Measurements from ENCODE around the gene ZNF335.

DNA sequence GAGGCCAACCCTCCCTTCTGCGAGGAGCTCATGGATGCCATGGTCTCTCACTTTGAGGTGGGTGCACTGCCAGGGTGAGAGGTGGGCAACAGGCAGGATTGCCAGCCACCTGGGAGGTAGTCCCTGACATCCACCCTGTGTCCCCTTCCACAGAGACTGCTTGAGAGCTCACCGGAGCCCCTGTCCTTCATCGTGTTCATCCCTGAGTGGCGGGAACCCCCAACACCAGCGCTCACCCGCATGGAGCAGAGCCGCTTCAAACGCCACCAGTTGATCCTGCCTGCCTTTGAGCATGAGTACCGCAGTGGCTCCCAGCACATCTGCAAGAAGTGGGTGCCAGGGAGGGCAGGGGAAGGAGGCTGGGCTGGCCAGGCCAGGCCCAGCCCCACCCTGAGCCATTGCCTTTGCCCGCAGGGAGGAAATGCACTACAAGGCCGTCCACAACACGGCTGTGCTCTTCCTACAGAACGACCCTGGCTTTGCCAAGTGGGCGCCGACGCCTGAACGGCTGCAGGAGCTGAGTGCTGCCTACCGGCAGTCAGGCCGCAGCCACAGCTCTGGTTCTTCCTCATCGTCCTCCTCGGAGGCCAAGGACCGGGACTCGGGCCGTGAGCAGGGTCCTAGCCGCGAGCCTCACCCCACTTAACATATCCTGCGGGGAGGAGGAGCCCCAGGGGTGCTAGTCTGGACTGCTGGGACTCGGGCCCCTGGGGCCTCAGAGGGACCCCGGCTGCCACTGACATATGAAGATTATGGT is 24.7 kb downstream of the ZNF335 start:
- TF ChIP-seq SP1 (IDR thresholded peaks at IDR 0.05; ENCODE audit: low read depth, low read length) (no peak), KDM1A (IDR thresholded peaks at IDR 0.05; ENCODE audit: borderline replicate concordance, low read length) (no peak), EP300 (IDR thresholded peaks at IDR 0.05; ENCODE audit: borderline replicate concordance in 1 of 2, low read depth in 2 of 2, low read length in 2 of 2) (no peak), EZH2 (IDR thresholded peaks at IDR 0.05; ENCODE audit: low read depth, low read length, severe bottlenecking) (no peak), YY1 (IDR thresholded peaks at IDR 0.05; ENCODE audit: low read depth, low read length) (no peak), CEBPB (IDR thresholded peaks at IDR 0.05; ENCODE audit: low read depth, low read length) (no peak), TAF1 (IDR thresholded peaks at IDR 0.05; ENCODE audit: low read depth, low read length) (no peak), TCF12 (IDR thresholded peaks at IDR 0.05; ENCODE audit: low read depth, low read length) (no peak), POLR2A (IDR thresholded peaks at IDR 0.05; ENCODE audit: control extremely low read depth in 1 of 2, low read depth in 2 of 2, low read length in 2 of 2) (no peak), SP2 (IDR thresholded peaks at IDR 0.05; ENCODE audit: low read length) (no peak), BCL11A (IDR thresholded peaks at IDR 0.05; ENCODE audit: low read depth in 2 of 2, low read length in 2 of 2) (no peak)
- TF ChIP-seq, protein P1, sequence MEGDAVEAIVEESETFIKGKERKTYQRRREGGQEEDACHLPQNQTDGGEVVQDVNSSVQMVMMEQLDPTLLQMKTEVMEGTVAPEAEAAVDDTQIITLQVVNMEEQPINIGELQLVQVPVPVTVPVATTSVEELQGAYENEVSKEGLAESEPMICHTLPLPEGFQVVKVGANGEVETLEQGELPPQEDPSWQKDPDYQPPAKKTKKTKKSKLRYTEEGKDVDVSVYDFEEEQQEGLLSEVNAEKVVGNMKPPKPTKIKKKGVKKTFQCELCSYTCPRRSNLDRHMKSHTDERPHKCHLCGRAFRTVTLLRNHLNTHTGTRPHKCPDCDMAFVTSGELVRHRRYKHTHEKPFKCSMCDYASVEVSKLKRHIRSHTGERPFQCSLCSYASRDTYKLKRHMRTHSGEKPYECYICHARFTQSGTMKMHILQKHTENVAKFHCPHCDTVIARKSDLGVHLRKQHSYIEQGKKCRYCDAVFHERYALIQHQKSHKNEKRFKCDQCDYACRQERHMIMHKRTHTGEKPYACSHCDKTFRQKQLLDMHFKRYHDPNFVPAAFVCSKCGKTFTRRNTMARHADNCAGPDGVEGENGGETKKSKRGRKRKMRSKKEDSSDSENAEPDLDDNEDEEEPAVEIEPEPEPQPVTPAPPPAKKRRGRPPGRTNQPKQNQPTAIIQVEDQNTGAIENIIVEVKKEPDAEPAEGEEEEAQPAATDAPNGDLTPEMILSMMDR (IDR thresholded peaks at IDR 0.05; ENCODE audit: control extremely low read depth in 1 of 3, insufficient read depth in 1 of 3, low read depth in 1 of 3, low read length in 3 of 3) = no peak

Measured in H1 (cell line).